Skin of body (tissue), 2 donors: ENCODE data around the gene PIGN. TPM values are rescaled to one million over a fixed set of nuclear protein-coding genes. Genes with fewer than 3 reads are reported as not detected.

Experiments used
- DNase-seq: peaks from one replicate; lab custom pipeline; 2025; lab: John Stamatoyannopoulos, UW
- total RNA-seq: library from RNA; depleted of rRNA; stranded (reverse); fragments of >200 nt; gene quantifications from one replicate; pipeline ENCODE4 v1.2.3, GENCODE V29; 2014

PIGN gene
- 50.1 TPM for total RNA-seq

GRCh38 chr18:62186774-62187542 lies at the start of gene PIGN, which contains the start of gene RELCH:
Gene PIGN (minus strand): TSS chr18:62187056. CDS start chr18:62161353, 25,703 bp downstream.
Gene RELCH (plus strand): TSS chr18:62187255. CDS start chr18:62187506, 251 bp downstream.
- peak; percentile 98 for DNase-seq

GRCh38 chr18:62236252-62236651 lies 49.4 kb upstream of the PIGN start:
- DNase-seq: no peak

- DNase-seq: no peak
Observed at GRCh38 chr18:62226047-62226446, 39.2 kb upstream of the PIGN start.

- DNase-seq: no peak
Observed at GRCh38 chr18:62224229-62224628, 37.4 kb upstream of the PIGN start.

GRCh38 chr18:62214790-62215189 lies 27.9 kb upstream of the PIGN start:
- no peak for DNase-seq

GRCh38 chr18:62211325-62211828 lies 24.5 kb upstream of the PIGN start:
- DNase-seq: no peak

GRCh38 chr18:62210138-62210537 lies 23.3 kb upstream of the PIGN start:
- DNase-seq: no peak

- DNase-seq: no peak
Observed at GRCh38 chr18:62209046-62209445, 22.2 kb upstream of the PIGN start.

GRCh38 chr18:62206593-62206992 lies 19.7 kb upstream of the PIGN start:
- no peak for DNase-seq

- DNase-seq: no peak
Observed at GRCh38 chr18:62205824-62206223, 19.0 kb upstream of the PIGN start.

- DNase-seq: no peak
Observed at GRCh38 chr18:62201870-62202269, 15.0 kb upstream of the PIGN start.

- DNase-seq: no peak
Observed at GRCh38 chr18:62200121-62200914, 13.5 kb upstream of the PIGN start.

- DNase-seq: no peak
Observed at GRCh38 chr18:62199629-62200028, 12.8 kb upstream of the PIGN start.

GRCh38 chr18:62198259-62198658 lies 11.4 kb upstream of the PIGN start:
- no peak for DNase-seq

- DNase-seq: no peak
Observed at GRCh38 chr18:62196980-62197379, 10.1 kb upstream of the PIGN start.

GRCh38 chr18:62196079-62196478 lies 9.2 kb upstream of the PIGN start:
- DNase-seq: no peak

- no peak for DNase-seq
Observed at GRCh38 chr18:62189208-62189607, 2.4 kb upstream of the PIGN start.

GRCh38 chr18:62187543-62188510 lies 971 bp upstream of the PIGN start:
- no peak for DNase-seq

- DNase-seq: peak; percentile 45
Observed at GRCh38 chr18:62186499-62186773, 420 bp downstream of the PIGN start.

GRCh38 chr18:62183578-62184195 lies 3.2 kb downstream of the PIGN start:
- peak; percentile 40 for DNase-seq

GRCh38 chr18:62182220-62182619 lies 4.6 kb downstream of the PIGN start:
- no peak for DNase-seq
